Measurements from ENCODE around the gene TCF4.

GRCh38 chr18:55202232-55202917 lies 385.6 kb downstream of the TCF4 start:
- TF ChIP-seq CTCF (optimal IDR thresholded peaks at IDR 0.05 in 1 of 3, IDR thresholded peaks at IDR 0.05 in 1 of 3, conservative IDR thresholded peaks at IDR 0.05 in 1 of 3; ENCODE audit: extremely low read depth in 1 of 3, insufficient read depth in 2 of 3, low read length in 3 of 3) (no peak), EZH2 (IDR thresholded peaks at IDR 0.05; ENCODE audit: low read length) (no peak)

All from keratinocyte (primary cell).